GM23338 (cell line): ENCODE results near the gene SLC37A1.

Experiments
- EZH2phosphoT487 ChIP-seq: fragments of 200-600 bp; sonication (generic); IDR thresholded peaks from one replicate; pipeline ENCODE4 v1.8.1; 2018; ENCODE audit warnings: antibody characterized with exemption; ENCODE audit not compliant: unreplicated experiment
- JUNB ChIP-seq: IDR thresholded peaks from one replicate; pipeline ENCODE4 v1.6.1; 2016; ENCODE audit warnings: antibody characterized with exemption; ENCODE audit not compliant: unreplicated experiment
- ZNF331 ChIP-seq: fragments of 250-450 bp; sonication (Bioruptor Pico); IDR thresholded peaks from 2 replicates; pipeline ENCODE4 v1.5.0; 2020; ENCODE audit warnings: low read depth, mild to moderate bottlenecking, moderate library complexity
- TF ChIP-seq, protein P1 (sequence below): IDR thresholded peaks from one replicate; pipeline ENCODE4 v1.6.1; 2018; ENCODE audit warnings: antibody characterized with exemption; ENCODE audit not compliant: unreplicated experiment
- TF ChIP-seq, protein P2 (sequence below), 2 experiments: fragments of 200-600 bp in 1 of 2; sonication (generic) in 1 of 2; conservative IDR thresholded peaks; 2 replicates each; pipeline versions ENCODE4 v1.5.1 to v1.6.1; 2016 to 2017; ENCODE audit warnings: antibody characterized with exemption in 2 of 2, low read depth in 2 of 2, mild to moderate bottlenecking in 2 of 2, moderate library complexity in 1 of 2

DNA sequence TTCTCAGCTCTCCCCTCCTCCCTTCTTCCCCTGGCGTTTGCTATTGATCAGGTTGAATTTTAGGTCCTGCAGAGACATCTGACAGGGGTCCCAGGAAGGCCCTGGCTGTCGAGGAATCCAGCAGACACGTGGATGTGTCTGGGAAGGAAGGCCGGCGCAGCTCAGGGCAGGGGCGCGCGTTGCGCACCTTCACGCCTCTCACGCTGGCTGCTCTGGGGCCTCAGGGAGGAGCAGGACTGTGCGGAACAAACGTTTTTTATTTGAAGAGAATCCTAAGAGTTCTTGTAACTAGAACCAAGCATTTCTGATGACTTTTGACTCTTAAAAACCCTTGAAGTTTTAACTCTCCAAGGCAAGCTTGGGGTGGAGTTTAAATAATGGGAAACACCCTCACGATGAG lies 54.2 kb downstream of the SLC37A1 start:
- TF ChIP-seq EZH2phosphoT487 (no peak), ZNF331 (no peak), JUNB (no peak)
- TF ChIP-seq, protein P1, sequence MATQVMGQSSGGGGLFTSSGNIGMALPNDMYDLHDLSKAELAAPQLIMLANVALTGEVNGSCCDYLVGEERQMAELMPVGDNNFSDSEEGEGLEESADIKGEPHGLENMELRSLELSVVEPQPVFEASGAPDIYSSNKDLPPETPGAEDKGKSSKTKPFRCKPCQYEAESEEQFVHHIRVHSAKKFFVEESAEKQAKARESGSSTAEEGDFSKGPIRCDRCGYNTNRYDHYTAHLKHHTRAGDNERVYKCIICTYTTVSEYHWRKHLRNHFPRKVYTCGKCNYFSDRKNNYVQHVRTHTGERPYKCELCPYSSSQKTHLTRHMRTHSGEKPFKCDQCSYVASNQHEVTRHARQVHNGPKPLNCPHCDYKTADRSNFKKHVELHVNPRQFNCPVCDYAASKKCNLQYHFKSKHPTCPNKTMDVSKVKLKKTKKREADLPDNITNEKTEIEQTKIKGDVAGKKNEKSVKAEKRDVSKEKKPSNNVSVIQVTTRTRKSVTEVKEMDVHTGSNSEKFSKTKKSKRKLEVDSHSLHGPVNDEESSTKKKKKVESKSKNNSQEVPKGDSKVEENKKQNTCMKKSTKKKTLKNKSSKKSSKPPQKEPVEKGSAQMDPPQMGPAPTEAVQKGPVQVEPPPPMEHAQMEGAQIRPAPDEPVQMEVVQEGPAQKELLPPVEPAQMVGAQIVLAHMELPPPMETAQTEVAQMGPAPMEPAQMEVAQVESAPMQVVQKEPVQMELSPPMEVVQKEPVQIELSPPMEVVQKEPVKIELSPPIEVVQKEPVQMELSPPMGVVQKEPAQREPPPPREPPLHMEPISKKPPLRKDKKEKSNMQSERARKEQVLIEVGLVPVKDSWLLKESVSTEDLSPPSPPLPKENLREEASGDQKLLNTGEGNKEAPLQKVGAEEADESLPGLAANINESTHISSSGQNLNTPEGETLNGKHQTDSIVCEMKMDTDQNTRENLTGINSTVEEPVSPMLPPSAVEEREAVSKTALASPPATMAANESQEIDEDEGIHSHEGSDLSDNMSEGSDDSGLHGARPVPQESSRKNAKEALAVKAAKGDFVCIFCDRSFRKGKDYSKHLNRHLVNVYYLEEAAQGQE = no peak
- TF ChIP-seq, protein P2, sequence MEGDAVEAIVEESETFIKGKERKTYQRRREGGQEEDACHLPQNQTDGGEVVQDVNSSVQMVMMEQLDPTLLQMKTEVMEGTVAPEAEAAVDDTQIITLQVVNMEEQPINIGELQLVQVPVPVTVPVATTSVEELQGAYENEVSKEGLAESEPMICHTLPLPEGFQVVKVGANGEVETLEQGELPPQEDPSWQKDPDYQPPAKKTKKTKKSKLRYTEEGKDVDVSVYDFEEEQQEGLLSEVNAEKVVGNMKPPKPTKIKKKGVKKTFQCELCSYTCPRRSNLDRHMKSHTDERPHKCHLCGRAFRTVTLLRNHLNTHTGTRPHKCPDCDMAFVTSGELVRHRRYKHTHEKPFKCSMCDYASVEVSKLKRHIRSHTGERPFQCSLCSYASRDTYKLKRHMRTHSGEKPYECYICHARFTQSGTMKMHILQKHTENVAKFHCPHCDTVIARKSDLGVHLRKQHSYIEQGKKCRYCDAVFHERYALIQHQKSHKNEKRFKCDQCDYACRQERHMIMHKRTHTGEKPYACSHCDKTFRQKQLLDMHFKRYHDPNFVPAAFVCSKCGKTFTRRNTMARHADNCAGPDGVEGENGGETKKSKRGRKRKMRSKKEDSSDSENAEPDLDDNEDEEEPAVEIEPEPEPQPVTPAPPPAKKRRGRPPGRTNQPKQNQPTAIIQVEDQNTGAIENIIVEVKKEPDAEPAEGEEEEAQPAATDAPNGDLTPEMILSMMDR (conservative IDR thresholded peaks at IDR 0.05; ENCODE audit: low read depth in 2 of 2) = no peak
